ENCODE measurements around the gene MCRS1.

MCRS1 gene

DNA sequence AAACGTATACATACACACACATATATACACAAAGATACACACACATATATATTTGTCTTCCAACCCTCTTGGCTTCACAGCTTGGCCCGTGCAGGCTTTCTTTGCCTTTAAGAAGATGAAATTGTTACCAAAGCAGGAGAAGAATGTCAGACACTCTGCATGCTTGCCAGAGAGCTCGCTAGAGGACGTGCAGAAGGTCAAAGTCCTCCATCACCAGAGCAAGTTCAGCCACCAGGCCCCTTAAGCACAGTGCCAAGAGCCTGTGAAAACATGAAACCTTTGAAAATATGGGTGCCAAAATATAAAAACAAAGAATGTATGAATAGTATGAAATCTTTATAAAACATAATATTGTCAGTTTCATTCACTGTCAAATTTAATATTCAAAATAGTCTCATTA, 14.9 kb upstream of the MCRS1 start:
- DNase-seq (ENCODE audit: low read depth in 2 of 2): no peak

DNA sequence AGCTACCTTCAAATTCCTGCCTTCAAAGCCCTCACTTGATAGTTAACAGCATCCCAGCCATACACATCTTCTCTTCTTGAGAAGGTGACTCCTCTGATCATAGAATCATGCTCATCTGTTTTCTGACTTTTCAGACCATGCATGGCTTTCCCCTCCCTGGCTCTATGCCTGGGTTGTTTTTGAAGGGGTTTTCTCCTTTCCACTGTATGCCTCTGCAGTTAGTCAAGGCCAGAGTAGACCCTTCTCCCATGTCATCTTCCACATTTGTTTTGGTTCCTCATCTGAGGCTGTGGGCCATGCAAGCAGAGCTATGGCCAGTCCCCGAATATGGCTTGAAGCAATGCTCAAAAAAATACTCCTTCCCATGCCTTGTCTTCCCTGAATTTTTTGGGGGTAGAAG, 14.3 kb upstream of the MCRS1 start:
- DNase-seq (ENCODE audit: low read depth in 2 of 2): no peak

DNA sequence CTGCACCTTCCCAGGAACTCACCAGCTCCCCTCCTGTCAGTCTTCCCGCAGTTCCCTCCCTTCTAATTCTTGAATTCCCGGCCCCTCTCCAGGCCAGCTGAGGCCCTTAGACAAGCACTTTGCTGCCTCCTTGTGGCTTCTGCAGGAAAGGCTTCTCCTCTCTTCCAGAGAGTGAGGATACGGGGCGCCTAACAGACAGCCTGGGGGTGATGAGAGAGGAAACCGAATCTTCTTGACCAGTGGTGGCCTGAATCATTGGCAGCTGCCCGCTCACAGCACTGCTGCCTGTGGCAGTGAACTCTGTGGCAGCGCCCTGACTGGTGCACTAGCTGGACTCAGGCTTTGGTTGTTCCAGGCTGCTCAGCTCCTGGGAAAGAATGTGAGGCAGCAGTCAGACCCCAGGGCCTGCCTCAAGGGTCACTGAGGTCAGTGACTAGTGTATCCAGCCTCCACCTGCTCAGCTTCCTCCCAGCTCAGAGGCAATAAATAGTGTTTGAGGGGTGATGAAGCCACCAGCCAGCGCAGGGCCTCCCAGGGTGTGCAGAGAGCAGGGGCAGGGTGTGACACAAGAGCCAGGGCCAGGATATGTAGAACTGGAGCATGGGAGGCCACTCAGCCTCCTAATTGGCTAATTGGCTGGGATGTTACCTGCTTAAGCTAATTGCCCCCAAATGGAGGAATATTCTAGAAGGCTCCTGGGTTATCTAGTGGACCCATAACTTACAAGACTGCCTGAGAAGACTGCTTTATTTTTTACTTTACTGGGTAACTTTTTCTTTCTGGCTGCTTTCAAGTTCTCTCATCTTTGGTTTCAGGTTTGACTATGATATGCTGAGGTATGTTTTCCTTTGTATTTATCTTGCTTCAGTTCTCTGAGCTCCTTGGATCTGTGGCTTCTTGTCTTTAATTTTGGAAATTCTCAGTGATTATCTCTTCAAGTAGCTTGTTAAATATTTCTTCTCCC, 12.9 kb upstream of the MCRS1 start:
- peak; percentile 16 to 33 for DNase-seq (ENCODE audit: low read depth in 2 of 2)

DNA sequence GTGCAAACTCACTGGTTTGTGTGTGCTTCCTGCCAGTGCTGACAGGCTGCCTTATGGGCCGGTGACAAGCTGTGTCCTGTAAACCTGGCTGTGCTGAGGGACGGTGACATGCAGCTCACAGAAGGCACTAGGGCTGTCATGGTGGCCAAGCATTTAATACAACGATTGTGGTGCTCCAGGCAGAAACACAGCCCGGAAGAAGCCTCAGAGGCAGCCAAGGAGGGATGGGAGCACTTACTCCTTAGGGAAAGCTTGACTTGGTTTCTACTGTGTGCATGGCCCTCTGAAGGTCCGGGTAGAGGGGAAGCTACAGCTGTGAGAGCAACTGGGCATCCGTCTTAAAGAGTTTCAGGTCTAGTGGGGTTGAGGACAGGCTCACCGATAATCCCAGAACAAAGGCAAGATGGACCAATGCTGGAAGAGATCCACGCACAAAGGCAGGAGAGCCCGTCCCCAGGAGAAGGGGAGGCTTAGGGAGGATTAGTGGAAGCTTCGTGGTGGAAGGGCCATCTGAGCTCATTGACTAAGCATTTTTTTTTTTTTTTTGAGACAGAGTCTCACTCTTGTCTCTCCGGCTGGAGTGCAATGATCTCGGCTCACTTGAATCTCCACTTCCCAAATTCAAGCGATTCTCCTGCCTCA, 10.7 kb upstream of the MCRS1 start:
- no peak for DNase-seq (ENCODE audit: low read depth in 2 of 2)

DNA sequence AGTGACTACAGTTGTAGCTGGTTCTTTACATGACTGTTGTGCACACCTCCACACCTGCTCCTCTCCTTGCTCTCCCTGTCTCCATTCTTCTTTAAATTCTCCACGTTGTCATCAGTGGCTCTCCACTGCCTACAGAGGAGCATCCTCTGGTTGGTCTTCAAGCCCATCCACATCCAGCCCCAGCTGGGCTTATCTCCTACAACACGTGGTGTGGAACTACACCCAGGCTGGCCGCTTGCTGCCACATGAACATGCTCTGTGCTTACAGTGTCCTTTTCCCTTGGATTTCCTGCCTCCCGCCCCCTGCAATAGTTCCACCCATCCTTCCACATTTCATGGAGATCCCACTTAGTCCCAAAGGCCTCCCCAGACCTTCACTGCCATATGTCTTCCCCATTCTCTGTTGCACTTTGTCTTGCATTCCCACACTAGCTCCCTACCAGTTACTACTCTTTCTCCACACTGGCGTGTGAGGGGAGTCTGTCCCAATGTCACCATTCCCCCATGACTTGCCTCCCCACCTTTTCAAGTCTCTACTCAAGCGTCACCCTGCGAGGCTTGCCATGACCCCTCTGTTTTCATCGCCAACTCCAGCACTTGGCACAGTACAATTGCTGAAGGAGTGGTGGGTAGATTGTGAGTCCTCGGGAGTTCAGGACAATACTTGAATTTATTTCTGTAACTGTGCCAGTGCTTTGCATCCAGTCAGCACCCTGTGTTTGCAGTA, 9.8 kb upstream of the MCRS1 start:
- DNase-seq (ENCODE audit: low read depth in 2 of 2): no peak

DNA sequence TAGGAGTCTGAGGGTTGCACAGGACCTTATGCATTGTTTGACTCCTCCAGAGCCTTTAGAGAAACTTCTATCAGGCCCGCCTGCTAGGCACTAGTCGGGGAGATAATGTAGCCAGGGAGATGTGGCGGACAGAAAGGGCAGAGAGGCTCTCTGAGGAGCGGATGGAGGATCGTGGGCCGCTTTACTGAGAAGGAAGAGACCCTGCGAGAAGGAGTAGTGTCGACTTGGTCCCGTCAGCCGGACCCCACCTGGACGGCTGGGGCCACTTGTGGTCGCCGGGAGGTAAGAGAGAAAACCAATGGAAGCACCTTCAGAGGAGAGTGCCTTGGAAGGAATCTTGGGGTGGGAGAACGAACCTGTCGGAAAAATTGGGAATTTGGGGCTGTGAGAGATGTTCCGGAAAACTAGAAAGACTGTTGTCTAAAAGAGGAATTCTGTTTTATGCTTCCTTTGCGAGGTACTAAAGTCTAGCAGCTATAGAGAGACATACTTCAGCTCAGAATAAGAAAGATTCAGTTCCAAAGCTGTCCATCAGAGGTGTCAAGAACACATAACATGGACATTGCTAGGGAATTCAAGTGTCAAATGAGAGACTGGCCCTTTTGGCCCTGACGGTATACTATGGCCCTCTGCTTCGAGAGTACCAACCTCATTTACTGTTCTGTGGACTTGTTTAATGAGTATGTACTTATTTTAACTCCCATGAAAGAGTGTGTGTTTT, 660 bp upstream of the MCRS1 start:
- DNase-seq (ENCODE audit: low read depth in 2 of 2): no peak

DNA sequence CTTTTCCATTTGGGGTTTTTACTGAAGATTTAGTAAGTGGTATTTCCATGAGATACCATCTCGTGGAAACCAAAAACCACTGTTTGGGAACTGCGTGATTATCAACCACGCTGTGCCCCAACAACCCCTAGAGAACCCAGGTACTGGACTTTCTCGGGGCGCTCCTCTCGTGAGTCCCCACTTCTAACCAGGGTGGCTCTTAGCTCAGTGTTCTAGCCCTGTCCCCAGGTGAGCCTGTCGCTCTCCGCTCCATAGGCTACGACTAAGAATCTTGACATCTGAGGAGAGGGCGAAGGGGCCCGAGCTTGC, 686 bp downstream of the MCRS1 start:
- DNase-seq (ENCODE audit: low read depth in 2 of 2): no peak

DNA sequence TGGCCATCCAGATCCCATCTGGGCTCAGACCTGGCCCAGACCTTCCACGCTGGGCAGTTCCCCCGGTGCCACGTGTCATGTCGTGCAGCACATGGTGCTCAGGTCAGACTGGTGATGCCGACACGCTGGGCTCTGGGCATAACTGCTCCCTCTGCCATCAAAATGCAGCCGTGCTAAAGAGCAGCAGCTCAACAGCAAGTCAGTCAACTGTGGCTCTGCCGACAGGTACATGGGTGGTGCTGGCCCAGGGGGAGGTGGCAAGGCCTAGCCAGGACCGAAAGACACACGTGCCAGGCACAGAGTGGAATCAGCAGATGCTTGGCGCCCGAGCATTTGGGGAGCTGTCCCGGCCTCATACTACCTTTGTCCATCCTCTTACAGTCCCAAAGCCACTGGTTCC, 1.6 kb downstream of the MCRS1 start:
- no peak for DNase-seq (ENCODE audit: low read depth in 2 of 2)

DNA sequence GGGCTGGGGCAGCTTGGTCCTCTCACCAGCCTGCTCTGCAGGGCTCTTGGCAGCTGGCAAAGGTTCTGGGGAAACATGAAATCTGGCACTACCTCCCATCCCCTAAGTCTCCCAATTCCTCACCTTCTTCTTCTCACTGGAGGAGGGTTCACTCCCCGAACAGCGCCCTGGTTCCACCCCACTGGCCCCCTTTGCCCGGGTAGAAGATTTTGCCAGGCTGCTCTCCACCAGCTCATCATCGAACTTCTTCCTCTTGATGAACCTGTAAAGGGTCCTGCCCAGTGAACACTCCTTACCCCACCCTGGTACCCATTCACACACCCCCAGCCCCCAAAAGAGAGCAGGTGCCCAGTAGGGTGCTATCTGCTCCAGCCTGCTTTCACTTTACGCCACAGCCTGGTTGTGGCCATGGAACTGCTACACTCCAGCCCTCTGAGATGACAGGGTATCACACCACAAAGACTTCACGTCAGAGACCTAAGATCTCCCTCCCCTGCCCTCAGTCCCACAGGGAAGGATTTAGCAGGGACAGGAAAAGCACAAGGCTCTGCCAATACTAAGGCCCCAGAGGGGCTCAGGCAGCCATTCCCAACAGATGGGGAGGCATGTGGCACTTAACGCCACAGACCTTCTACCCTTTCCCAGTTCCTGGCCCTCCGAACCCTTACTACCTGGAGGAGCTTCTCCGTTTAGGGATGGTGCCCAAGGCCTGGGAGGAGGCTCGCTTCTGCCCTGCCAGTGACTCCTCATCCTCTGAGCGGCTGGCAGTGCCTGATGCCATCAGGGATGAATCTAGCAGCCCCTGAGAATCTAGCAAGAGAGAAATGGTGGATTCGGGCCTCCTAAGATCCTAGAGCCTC, 2.3 kb downstream of the MCRS1 start:
- DNase-seq (ENCODE audit: low read depth in 2 of 2): no peak

DNA sequence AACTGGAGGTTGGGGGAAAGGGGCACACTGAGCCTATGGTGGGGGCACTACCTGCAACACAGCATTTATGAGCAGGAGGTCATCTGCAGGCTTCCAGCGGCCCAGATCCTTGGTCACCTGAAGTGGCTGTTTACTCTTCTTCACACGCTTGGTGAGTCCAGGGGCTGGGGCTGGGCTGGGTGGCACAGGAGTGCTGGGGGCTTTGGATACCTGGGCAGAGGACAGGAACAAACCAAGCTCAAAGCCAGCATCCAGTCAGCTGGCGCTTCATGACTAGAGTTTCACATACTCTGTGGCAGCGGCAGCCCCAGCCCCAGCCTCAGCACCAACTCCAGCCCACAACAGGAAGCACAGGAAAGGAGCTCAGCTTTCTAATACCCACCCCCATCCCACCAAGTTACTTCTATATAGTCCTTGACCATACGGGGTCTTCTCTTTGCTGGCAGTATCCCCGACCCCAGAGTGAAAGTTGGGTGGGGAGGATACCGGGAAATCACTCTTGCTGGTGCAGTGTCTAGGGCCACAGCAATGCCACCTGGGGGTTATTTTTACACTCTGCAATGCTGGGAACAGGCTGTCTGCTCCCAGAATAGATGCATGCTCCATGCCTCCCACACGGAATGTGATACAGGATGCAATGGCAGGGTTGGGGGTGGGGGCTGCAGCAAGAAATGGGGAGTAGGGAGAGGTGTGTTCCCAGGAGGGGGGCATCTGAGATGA, 3.1 kb downstream of the MCRS1 start:
- no peak for DNase-seq (ENCODE audit: low read depth in 2 of 2)

DNA sequence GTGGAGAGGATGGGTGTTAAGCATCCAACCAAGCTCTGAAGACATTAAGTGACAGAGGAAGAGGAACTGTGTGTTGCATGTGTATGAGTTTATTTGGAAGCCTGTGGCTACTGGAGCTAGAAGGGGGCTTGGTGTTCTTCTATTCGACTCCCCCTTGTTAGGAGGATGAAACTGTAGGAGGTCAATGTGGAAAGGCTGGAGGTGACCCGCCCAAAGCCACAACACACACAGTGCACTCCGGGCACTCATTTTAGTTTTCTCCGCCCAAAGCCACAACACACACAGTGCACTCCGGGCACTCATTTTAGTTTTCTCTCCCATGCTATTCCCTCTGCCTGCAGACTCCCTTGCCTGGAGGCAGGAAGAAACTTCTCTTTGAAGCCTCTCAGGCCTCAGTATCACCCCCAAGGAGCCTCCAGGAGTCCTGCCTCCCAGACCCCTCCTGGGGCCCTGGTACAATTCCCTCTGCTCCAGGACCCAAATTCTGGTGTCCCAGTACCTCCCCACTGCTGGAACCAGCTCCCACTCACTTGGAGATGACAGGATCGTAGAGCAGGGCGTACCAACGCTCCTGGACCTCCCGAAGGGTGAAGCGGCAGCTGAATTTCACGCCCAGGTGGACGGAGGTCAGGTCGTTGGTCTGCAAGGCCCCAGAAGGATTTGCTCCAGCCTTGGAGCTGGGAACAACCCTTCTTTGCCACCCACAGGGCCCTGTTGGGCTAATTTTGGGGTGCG, 3.8 kb downstream of the MCRS1 start:
- no peak for DNase-seq (ENCODE audit: low read depth in 2 of 2)

DNA sequence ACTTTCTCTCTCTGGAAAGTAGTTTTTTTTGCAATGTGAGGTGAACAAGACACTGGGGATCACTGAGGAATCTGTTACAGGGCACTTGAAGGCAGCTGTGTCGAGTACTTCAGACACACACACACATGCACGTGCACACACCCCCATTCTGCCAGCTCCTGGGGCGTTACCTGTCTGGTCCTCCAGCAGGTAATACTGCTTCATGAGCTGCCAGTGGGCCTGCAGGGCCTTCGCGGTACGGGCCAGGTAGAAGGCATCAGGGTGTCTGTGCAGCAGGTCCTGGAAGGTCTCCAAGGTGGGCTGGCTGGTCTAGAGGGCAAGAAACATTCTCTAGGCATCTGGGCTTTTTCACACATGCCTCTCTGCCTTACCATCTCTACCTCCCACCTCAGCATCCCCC, 5.1 kb downstream of the MCRS1 start:
- no peak for DNase-seq (ENCODE audit: low read depth in 2 of 2)

DNA sequence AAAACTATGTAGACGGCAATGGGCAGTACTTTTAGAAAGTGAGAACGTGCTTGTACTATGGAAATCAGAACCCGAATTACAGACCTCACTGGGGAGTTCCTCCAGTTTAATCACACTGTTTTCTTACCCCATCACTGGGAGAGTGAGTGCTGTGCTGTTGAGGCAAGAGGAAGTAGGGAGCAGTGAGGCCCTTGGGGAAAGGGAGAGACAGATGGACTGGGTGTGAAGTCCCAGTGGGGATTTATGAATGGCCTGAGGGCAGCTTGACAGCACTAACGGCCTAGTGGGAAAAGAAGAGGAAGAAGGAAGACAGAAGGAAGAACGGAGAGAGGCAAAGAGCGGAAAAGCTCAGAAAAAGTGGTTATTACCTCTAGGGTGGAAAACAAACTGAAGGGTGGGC, 5.7 kb downstream of the MCRS1 start:
- DNase-seq (ENCODE audit: low read depth in 2 of 2): no peak

DNA sequence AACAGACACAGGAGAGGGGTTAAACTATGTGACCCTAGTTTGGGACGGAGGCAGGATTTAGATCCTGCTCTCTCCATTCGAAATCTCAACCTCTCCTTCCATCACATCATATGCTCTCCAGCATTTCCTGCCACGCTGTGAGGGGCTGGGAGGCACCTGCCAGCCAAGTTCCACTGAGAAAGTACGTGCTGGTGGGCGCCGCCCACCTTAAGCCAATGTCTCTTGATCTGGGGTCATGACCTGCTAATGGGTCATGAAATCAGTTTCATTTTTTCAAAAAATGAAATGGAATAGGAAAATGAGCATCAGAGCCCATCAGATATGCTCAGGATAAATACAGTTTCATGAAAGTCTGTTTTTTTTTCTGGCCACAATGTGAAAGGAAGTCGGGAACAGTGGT, 7.2 kb downstream of the MCRS1 start:
- DNase-seq (ENCODE audit: low read depth in 2 of 2): no peak

DNA sequence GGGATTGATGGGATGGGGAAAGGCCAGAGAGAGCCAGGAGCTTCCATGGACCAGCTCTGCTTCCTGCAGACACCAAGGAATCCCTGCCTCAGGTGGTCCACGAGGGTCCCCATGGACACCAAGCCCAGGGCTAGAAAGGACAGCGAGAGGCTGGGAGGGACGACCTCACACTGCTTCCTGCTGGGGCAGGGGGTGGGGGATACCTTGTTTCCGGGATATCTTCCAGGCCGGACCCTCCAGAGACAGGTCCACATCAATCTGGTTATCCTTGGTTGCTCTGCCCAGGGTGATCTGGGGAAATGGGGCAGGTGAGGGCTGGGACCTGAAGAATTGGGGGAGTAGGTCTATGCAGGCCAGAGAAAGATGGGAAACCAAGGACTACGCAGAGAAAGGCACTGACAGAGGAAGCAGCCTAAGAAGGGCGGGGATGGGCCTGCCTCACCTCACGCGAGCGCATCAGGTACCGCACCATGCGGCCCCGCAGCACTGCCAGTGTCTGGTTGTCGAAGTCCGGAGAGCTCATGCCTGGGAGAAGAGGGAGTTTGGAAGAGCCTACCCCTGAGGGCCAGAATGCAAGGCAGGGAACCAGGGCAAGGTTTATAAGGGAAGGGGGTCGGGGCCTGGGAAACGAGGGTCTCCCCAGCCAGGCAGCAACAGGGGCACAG, 8.8 kb downstream of the MCRS1 start:
- no peak for DNase-seq (ENCODE audit: low read depth in 2 of 2)

DNA sequence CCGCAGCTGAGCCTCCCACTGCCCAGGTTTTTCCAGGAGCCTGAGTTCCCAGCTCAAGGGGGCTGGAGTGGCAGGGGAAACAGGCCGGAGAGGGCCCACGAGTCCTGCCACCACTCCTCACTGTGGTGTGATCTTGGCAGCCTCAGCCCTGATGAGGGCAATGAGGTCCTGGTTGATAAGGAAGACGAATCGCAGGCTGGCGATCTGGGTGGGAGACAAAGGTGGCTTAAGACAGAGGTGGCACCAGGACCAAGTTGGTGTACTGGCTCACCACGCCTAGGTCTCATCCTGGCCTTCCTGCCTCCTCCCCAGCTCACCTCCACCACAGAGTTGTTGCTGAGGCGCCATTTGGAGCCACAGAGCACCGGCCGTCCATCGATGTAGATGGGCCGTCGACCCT, 9.4 kb downstream of the MCRS1 start:
- DNase-seq (ENCODE audit: low read depth in 2 of 2): no peak

DNA sequence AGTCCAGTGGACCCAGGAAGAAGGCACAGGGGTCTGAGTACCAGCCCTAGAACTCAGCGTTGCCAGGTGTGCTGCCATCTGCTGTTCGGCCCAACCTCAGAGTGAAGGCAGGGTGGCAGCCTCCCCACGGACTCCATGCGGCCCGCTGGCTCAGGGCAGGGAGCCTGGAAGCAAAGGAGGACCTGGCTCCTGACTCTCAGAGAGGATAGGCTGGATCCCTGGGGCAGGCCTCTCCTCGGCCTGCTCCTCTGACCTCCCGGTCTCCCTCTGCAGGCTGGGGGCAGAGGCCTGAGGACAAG, 10.1 kb downstream of the MCRS1 start:
- no peak for DNase-seq (ENCODE audit: low read depth in 2 of 2)

DNA sequence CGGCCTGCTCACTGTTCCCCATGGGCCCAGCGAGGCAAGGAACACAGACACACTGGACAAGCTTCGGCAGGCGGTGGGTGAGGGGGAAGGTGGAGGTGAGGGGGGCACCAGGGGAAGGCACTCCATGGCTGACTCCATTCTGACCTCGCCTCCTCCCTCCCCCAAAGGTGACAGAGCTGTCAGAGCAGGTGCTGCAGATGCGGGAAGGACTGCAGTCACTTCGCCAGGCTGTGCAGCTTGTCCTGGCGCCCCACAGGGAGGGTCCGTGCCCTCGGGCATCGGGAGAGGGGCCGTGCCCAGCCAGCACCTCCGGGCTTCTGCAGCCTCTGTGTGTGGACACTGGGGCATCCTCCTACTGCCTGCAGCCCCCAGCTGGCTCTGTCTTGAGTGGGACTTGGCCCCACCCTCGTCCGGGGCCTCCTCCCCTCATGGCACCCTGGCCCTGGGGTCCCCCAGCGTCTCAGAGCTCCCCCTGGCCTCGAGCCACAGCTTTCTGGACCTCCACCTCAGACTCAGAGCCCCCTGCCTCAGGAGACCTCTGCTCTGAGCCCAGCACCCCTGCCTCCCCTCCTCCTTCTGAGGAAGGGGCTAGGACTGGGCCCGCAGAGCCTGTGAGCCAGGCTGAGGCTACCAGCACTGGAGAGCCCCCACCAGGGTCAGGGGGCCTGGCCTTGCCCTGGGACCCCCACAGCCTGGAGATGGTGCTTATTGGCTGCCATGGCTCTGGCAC, 10.6 kb downstream of the MCRS1 start:
- no peak for DNase-seq (ENCODE audit: low read depth in 2 of 2)

Measured in stimulated activated CD8-positive, alpha-beta memory T cell treated with anti-CD3 and anti-CD28 coated beads, Interleukin-2, amount 100 ng/mL, for 1 hour (primary cell).